GM23338 (cell line): ENCODE data around the gene NECTIN1. TPM values are rescaled to one million over a fixed set of nuclear protein-coding genes. Genes with fewer than 3 reads are reported as not detected.

Experiments used
- ATAC-seq: fragments of 200-7000 bp; cut with Tn5 transposase; 3 replicates; pipeline ENCODE4 v1.9.1; 2020
- DNase-seq: peaks from one replicate; pipeline ENCODE4 v3.0.0-alpha.2; 2015; ENCODE audit warnings: low spot score
- H2AFZ ChIP-seq: fragments of 200-600 bp; sonication (generic); 2 replicates; pipeline ENCODE4 v1.8.0; 2016; ENCODE audit warnings: antibody characterized with exemption, mild to moderate bottlenecking, moderate library complexity
- H3F3A ChIP-seq: fragments of 200-600 bp; sonication (generic); replicated peaks from 2 replicates; pipeline ENCODE4 v1.8.0; 2017; ENCODE audit warnings: antibody characterized with exemption, mixed run types, low read depth
- H3K27ac ChIP-seq: fragments of 200-600 bp; sonication (generic); 2 replicates; pipeline ENCODE4 v1.6.1; 2016; ENCODE audit warnings: low read depth
- H3K27me3 ChIP-seq: fragments of 200-600 bp; sonication (generic); 2 replicates; pipeline ENCODE4 v1.8.0; 2016; ENCODE audit warnings: mild to moderate bottlenecking, mixed run types, moderate library complexity; ENCODE audit not compliant: insufficient read depth
- H3K36me3 ChIP-seq: fragments of 200-600 bp; sonication (generic); 2 replicates; pipeline ENCODE4 v1.8.0; 2016; ENCODE audit warnings: mild to moderate bottlenecking; ENCODE audit not compliant: insufficient read depth
- H3K4me1 ChIP-seq: fragments of 200-600 bp; sonication (generic); 2 replicates; pipeline ENCODE4 v1.8.0; 2016; ENCODE audit warnings: mild to moderate bottlenecking, moderate library complexity; ENCODE audit not compliant: insufficient read depth
- H3K4me2 ChIP-seq: fragments of 200-600 bp; sonication (generic); 2 replicates; pipeline ENCODE4 v1.7.1; 2017; ENCODE audit warnings: mixed run types
- H3K4me3 ChIP-seq: fragments of 200-600 bp; sonication (generic); 2 replicates; pipeline ENCODE4 v1.6.1; 2016; ENCODE audit warnings: mixed run types
- H3K79me2 ChIP-seq: fragments of 200-600 bp; sonication (generic); replicated peaks from 2 replicates; pipeline ENCODE4 v1.8.0; 2017; ENCODE audit warnings: mild to moderate bottlenecking; ENCODE audit not compliant: insufficient read depth
- H3K9me2 ChIP-seq: fragments of 200-600 bp; sonication (generic); 2 replicates; pipeline ENCODE4 v1.8.0; 2017; ENCODE audit not compliant: insufficient read depth
- H4K20me1 ChIP-seq: fragments of 200-600 bp; sonication (generic); replicated peaks from 2 replicates; pipeline ENCODE4 v1.8.0; 2017; ENCODE audit warnings: mild to moderate bottlenecking; ENCODE audit not compliant: insufficient read depth
- H3K27ac Mint-ChIP-seq: 2 replicates; pipeline ENCODE4 v1.8.0; 2020; ENCODE audit warnings: inconsistent platforms, mild to moderate bottlenecking, moderate library complexity, mixed read lengths
- H3K27me3 Mint-ChIP-seq: 3 replicates; pipeline ENCODE4 v1.8.0; 2022; ENCODE audit warnings: low read depth, mild to moderate bottlenecking, moderate library complexity, mixed read lengths, inconsistent platforms; ENCODE audit not compliant: insufficient read depth, poor library complexity
- H3K36me3 Mint-ChIP-seq: 3 replicates; pipeline ENCODE4 v1.8.0; 2021; ENCODE audit warnings: low read depth, mild to moderate bottlenecking, inconsistent platforms, moderate library complexity, mixed read lengths
- H3K4me1 Mint-ChIP-seq: 3 replicates; pipeline ENCODE4 v1.8.0; 2020; ENCODE audit warnings: mild to moderate bottlenecking, inconsistent platforms, mixed read lengths
- H3K4me3 Mint-ChIP-seq: 3 replicates; pipeline ENCODE4 v1.8.0; 2021; ENCODE audit warnings: moderate library complexity, mild to moderate bottlenecking, inconsistent platforms, mixed read lengths
- H3K9me3 Mint-ChIP-seq: 3 replicates; pipeline ENCODE4 v1.8.0; 2020; ENCODE audit warnings: moderate library complexity, mild to moderate bottlenecking, inconsistent platforms, mixed read lengths
- CREB1 ChIP-seq: fragments of 250-450 bp; sonication (Bioruptor Pico); IDR thresholded peaks from 2 replicates; pipeline ENCODE4 v1.5.0; 2020; ENCODE audit warnings: low read depth, mild to moderate bottlenecking, moderate library complexity
- CTCF ChIP-seq, 2 experiments: fragments of 200-600 bp in 1 of 2; sonication (generic) in 1 of 2; conservative IDR thresholded peaks; 2 replicates each; pipeline versions ENCODE4 v1.5.1 to v1.6.1; 2016 to 2017; ENCODE audit warnings: antibody characterized with exemption in 2 of 2, low read depth in 2 of 2, mild to moderate bottlenecking in 2 of 2, moderate library complexity in 1 of 2
- NANOG ChIP-seq: IDR thresholded peaks from 2 replicates; pipeline ENCODE4 v1.6.1; 2016; ENCODE audit warnings: antibody characterized with exemption, borderline replicate concordance
- REST ChIP-seq: IDR thresholded peaks from one replicate; pipeline ENCODE4 v1.6.1; 2018; ENCODE audit warnings: antibody characterized with exemption; ENCODE audit not compliant: unreplicated experiment
- STAT1 ChIP-seq: IDR thresholded peaks from one replicate; pipeline ENCODE4 v1.6.1; 2016; ENCODE audit warnings: antibody characterized with exemption; ENCODE audit not compliant: unreplicated experiment
- ZNF114 ChIP-seq: fragments of 250-450 bp; sonication (Bioruptor Pico); IDR thresholded peaks from 2 replicates; pipeline ENCODE4 v1.5.0; 2020; ENCODE audit warnings: mild to moderate bottlenecking, moderate library complexity
- ZNF331 ChIP-seq: fragments of 250-450 bp; sonication (Bioruptor Pico); IDR thresholded peaks from 2 replicates; pipeline ENCODE4 v1.5.0; 2020; ENCODE audit warnings: low read depth, mild to moderate bottlenecking, moderate library complexity
- ZNF462 ChIP-seq: fragments of 250-450 bp; sonication (Bioruptor Pico); IDR thresholded peaks from 2 replicates; pipeline ENCODE4 v1.5.0; 2020; ENCODE audit warnings: mild to moderate bottlenecking, moderate library complexity
- polyA plus RNA-seq: library from polyadenylated mRNA; unstranded; fragments of >200 nt; fragmentation: Nextera tagmentation; extraction: Ambion mirVana; gene quantifications from 2 replicates; pipeline ENCODE4 v1.2.1, GENCODE V29; 2016
- total RNA-seq: library from RNA; depleted of rRNA; stranded (reverse); fragments of >200 nt; shearing (Covaris generic); gene quantifications from 2 replicates; pipeline ENCODE4 v1.2.3, GENCODE V29; 2014

NECTIN1 gene
- total and polyA plus RNA-seq, 2 experiments from 2014 or later = 18.7 to 56.3 TPM

GRCh38 chr11:119712459-119713358, 16.3 kb downstream of the NECTIN1 start:
- Histone ChIP-seq H3K4me1 (peaks cover 27% of the 10 kb centered on the region; the same call in 1 of the 2 replicates), H3K79me2 (peaks cover 96% of the 10 kb centered on the region), H3K4me2 (no peak overlapping the region), H3K36me3 (no peaks in the 10 kb centered on the region), H3F3A (no peaks in the 10 kb centered on the region), H2AFZ (no peak overlapping the region), H4K20me1 (peaks cover 91% of the 10 kb centered on the region), H3K27ac (no peak overlapping the region), H3K9me2 (no peaks in the 10 kb centered on the region), H3K27me3 (no peaks in the 10 kb centered on the region), H3K4me3 (no peak overlapping the region)
- DNase-seq = no peak
- no peak; the same call in 2 of the 3 replicates for ATAC-seq
- no peak overlapping the region for H3K27ac Mint-ChIP-seq
- peaks cover 88% of the 10 kb centered on the region for H3K4me1 Mint-ChIP-seq
- TF ChIP-seq STAT1 (no peak), NANOG (no peak)
- H3K9me3 Mint-ChIP-seq = no peaks in the 10 kb centered on the region
- H3K4me3 Mint-ChIP-seq = no peak overlapping the region
- H3K27me3 Mint-ChIP-seq = peaks cover 14% of the 10 kb centered on the region
- H3K36me3 Mint-ChIP-seq = peaks cover 6% of the 10 kb centered on the region; the same call in 2 of the 3 replicates

- ATAC-seq (no peak), DNase-seq (no peak)
- Histone ChIP-seq H3K9me2 (no peaks in the 10 kb centered on the region), H3K4me2 (no peak overlapping the region), H3K79me2 (peaks cover 96% of the 10 kb centered on the region), H3F3A (no peaks in the 10 kb centered on the region), H3K27ac (no peak overlapping the region), H4K20me1 (peaks cover 91% of the 10 kb centered on the region), H3K4me1 (peaks cover 25% of the 10 kb centered on the region; the same call in 1 of the 2 replicates), H3K27me3 (no peaks in the 10 kb centered on the region), H3K36me3 (no peaks in the 10 kb centered on the region), H2AFZ (no peak overlapping the region), H3K4me3 (no peak overlapping the region)
- no peak overlapping the region for H3K4me3 Mint-ChIP-seq
- H3K4me1 Mint-ChIP-seq = peaks cover 82% of the 10 kb centered on the region
- H3K27me3 Mint-ChIP-seq = peaks cover 14% of the 10 kb centered on the region
- no peak overlapping the region for H3K27ac Mint-ChIP-seq
- peaks cover 6% of the 10 kb centered on the region; the same call in 2 of the 3 replicates for H3K36me3 Mint-ChIP-seq
- no peaks in the 10 kb centered on the region for H3K9me3 Mint-ChIP-seq
- TF ChIP-seq ZNF462 (CRISPR knock-in tag) = no peak
- TF ChIP-seq ZNF331 (CRISPR knock-in tag) = no peak
- TF ChIP-seq NANOG = no peak
- no peak for TF ChIP-seq CTCF (conservative IDR thresholded peaks at IDR 0.05; ENCODE audit: low read depth in 2 of 2)
- no peak for TF ChIP-seq CREB1 (CRISPR knock-in tag)
- no peak for TF ChIP-seq REST
- TF ChIP-seq ZNF114 (CRISPR knock-in tag) = no peak
- TF ChIP-seq STAT1 = no peak
Observed at GRCh38 chr11:119712006-119712405, 17.0 kb downstream of the NECTIN1 start.
